T-helper 2 cell treated with Interferon-gamma antibody and Interleukin-4, amounts not matched to agents 5 μg/mL and 100 μg/mL, for 36 hours (primary cell): ENCODE measurements around the gene SHB.

Experiments
- DNase-seq: peaks from one replicate; pipeline ENCODE4 v3.0.0; 2021; ENCODE audit warnings: low spot score
- H3K27ac Mint-ChIP-seq: one replicate; pipeline ENCODE4 v1.8.0; 2021; ENCODE audit warnings: mild to moderate bottlenecking, mixed read lengths
- H3K27me3 Mint-ChIP-seq: one replicate; pipeline ENCODE4 v1.8.0; 2021; ENCODE audit warnings: low read depth, mixed read lengths
- H3K36me3 Mint-ChIP-seq: one replicate; pipeline ENCODE4 v1.8.0; 2021; ENCODE audit warnings: low read depth, mixed read lengths
- H3K4me1 Mint-ChIP-seq: one replicate; pipeline ENCODE4 v1.8.0; 2021; ENCODE audit warnings: low read depth, mixed read lengths
- H3K4me3 Mint-ChIP-seq: one replicate; pipeline ENCODE4 v1.8.0; 2022; ENCODE audit warnings: mild to moderate bottlenecking, moderate library complexity, mixed read lengths
- H3K9me3 Mint-ChIP-seq: one replicate; pipeline ENCODE4 v1.8.0; 2021; ENCODE audit warnings: mixed read lengths

Gene SHB

DNA sequence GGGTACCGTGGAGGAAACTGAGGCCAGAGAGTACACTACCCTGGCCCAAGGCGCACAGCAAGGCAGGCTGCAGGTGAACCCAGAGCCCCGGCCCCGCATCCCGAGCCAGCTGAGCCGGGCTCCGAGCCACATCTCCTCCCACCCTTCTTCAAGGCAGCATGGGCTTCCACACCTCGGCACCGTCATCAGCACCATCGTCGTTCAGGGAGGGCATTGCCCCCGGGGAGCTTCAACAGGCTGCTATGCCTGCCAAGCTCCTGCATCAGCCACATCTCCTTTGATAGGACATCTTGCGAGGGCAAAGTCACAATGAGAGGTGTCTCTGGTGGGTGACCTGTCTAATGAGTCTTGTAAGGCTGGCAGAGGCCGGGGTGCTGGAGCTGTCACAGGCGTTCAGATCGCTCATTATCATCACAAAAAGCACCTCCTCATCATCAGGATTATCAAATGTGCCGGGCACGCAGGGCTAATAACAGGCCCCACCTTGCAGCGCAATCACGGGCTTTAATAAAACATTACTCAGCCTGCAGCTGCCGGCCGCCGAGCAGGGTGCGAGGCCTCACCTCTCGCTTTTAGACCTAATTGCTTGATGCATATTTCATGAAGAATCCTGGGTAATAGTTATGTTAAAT is 145.1 kb downstream of the SHB start:
- Mint-ChIP-seq H3K27ac (no peak overlapping the region), H3K36me3 (no peaks in the 10 kb centered on the region), H3K9me3 (no peaks in the 10 kb centered on the region), H3K27me3 (no peaks in the 10 kb centered on the region), H3K4me1 (peaks cover 2% of the 10 kb centered on the region), H3K4me3 (no peak overlapping the region)
- DNase-seq = no peak

DNA sequence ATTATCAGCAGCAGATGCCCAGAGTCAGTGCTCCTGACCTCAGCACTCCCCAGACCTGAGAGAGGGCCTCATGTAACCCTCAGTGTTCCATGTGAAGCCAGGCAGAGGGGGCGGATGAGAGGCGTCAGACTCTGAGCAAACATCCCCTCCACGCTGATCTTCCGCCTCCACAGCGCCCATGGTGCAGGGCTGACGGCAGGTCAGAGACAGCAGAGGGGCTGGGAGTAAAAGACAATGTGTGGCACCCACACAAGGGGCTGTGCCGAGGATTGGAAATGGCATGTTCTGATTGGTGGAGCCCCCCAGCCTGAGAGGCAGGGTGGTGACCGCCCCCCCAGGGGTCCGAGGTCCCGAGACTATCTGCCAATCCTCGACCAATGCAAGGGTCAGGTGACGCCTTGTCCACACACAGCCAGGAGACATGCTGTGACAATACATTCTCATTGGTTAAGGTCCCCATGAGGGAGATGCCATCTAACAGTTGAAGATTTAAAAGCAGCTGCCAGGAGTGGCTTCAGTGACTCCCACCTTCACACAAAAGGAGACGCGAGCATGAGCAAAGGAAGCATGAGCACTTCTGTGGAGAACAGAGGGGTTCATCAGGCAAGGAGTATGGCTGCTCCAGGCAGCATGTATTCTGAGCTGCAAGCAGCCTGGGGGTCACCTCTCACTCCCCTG is 145.8 kb downstream of the SHB start:
- Mint-ChIP-seq H3K4me3 (no peak overlapping the region), H3K9me3 (no peaks in the 10 kb centered on the region), H3K36me3 (no peaks in the 10 kb centered on the region), H3K4me1 (peaks cover 2% of the 10 kb centered on the region), H3K27me3 (no peaks in the 10 kb centered on the region), H3K27ac (no peak overlapping the region)
- DNase-seq = no peak

DNA sequence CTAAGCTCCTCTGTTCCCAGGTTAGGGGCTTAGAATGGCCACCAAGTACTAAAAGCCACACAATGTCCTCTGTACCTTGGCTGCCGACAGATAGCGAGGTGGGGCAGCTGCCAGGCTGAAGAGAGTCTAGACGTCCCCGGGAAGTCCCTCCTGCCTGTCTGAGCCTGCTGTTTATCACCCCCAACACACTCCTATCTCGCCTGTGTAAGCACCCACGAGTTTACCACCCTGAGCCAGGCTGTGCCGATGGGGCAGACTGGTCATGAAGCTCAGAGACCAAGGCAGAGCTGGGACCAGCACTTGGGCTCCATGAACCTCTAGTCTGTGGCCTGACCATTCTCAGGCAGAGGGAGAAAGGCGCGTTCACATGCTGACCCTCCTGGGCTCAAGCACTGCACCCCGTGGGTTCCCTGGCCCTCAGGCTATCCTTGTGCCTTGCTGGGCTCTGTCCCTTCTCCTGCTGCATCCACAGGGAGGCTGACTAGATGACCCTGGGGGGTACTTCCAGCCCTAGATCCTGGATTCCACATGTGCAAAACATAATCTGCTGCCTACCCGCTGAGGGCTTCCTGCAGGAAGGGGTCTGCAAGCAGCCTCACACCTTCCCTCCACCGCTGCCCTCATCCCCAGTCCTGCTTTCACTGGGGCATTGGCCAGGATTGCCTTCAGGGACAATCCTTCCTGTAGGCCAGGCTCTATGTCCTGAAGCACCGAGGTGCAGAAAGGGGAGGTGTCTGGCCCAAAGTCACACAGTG is 146.5 kb downstream of the SHB start:
- H3K27me3 Mint-ChIP-seq = no peaks in the 10 kb centered on the region
- H3K27ac Mint-ChIP-seq = no peak overlapping the region
- peaks cover 2% of the 10 kb centered on the region for H3K4me1 Mint-ChIP-seq
- no peaks in the 10 kb centered on the region for H3K36me3 Mint-ChIP-seq
- DNase-seq = no peak
- H3K4me3 Mint-ChIP-seq = no peak overlapping the region
- H3K9me3 Mint-ChIP-seq = no peaks in the 10 kb centered on the region

DNA sequence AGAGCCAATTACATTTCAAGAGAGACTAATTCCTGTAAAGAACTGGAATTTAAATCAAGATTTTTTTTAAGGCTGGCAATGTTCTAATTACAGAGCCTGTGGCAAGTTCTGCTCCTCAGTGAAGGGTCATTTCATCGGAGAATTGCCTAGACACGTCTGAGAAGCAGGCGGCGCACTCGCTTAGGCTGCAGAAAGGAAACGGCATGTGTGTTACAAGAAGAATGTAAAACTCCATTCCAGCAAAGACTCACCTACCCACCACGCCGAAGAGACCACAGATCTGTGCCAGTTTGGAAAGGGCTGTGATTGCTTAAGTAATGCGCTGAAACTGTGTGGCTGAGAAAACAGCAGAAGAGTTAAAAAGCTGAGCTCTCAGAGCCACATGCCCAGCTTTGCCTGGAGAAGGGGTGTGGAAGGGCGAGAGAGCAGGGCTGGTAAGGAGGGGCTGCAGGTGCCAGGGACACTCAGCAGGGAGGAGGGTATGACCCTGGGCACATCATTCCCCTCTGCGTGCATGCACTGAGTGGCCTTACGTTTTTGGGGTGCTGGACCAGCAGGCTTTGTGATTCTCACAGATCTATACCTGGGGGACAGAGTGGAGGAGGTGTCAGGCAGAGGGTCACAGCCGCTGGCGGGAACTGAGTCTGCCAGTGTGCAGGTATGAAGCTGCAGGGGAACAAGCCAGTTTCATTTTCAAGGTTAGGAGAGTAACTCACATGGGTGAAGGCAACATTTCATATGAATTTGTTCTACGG is 147.3 kb downstream of the SHB start:
- Mint-ChIP-seq H3K27me3 (no peaks in the 10 kb centered on the region), H3K9me3 (no peaks in the 10 kb centered on the region), H3K27ac (no peak overlapping the region), H3K4me3 (no peak overlapping the region), H3K36me3 (no peaks in the 10 kb centered on the region), H3K4me1 (peaks cover 2% of the 10 kb centered on the region)
- no peak for DNase-seq

DNA sequence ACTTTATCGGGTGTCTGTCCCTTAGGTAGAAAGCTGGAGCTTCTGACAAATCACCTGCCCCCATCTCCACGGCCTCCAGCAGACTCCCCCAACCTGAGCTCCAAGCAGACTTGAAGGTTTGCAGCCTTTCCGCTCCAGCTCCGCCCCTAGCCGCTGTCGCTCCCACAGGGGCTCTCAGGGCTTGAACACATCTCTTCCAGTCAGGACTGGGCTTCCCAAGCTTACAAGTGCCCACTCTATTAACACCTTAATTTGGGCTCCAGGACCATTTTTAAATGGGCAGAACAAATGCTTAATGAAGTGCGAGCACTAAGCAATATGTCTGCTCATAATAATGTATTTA is 147.9 kb downstream of the SHB start:
- DNase-seq = no peak
- H3K9me3 Mint-ChIP-seq = no peaks in the 10 kb centered on the region
- no peaks in the 10 kb centered on the region for H3K27me3 Mint-ChIP-seq
- no peaks in the 10 kb centered on the region for H3K36me3 Mint-ChIP-seq
- no peak overlapping the region for H3K27ac Mint-ChIP-seq
- H3K4me1 Mint-ChIP-seq = peaks cover under 1% of the 10 kb centered on the region
- H3K4me3 Mint-ChIP-seq = no peak overlapping the region

DNA sequence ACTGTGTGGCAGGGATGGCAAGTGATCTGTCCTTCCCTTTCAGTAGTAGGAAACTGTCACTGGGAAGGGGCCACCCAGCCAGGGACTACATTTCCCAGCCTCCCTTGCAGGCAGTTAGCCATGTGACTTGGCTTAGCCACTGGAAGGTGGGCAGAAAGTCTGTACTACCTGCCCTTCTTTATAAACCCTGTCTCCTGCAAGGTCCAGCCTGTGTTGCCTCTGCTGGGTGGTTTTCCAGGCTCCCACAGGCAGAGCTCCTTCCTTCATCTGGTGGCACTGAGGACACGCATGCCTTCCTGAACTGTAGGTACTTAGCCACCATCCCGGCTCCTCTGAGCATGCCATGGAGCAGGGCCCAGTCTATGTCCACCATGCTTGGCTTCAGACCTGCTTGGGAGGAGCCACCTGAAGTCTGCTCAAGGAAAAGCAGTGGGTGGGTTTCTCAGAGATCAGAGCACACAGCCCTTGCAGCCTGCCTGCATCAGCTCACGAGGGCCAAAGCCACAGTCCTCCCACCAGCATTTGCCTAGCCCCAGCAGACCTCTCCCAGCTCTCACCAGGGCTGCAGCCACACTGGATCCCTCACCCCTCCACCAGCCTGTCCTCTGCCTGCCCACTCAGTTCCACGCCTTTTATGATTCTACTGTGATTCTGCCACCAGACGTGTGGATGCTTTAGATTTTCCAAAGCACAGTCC is 148.4 kb downstream of the SHB start:
- Mint-ChIP-seq H3K4me1 (no peaks in the 10 kb centered on the region), H3K27ac (no peak overlapping the region), H3K9me3 (no peaks in the 10 kb centered on the region), H3K36me3 (no peaks in the 10 kb centered on the region), H3K27me3 (no peaks in the 10 kb centered on the region), H3K4me3 (no peak overlapping the region)
- DNase-seq = no peak

DNA sequence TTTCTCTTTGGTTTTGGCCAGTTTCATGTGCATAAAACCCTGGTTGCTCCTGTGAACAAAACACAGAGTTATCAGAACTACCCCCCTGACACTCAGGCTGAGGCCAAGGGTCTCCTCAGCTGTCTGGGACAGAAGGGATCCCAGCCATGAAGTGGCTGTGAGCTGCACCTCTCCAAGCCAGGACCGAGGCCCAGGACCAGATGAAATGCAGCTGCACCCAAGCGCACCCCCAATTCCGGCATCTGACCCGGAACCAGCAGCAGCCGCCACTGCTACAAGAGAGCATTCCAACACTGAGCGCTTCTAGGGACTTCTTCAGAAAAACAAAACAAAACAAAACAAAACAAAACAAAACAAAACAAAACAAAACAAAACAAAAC is 149.1 kb downstream of the SHB start:
- Mint-ChIP-seq H3K9me3 (no peaks in the 10 kb centered on the region), H3K4me3 (no peak overlapping the region), H3K27me3 (no peaks in the 10 kb centered on the region), H3K27ac (no peak overlapping the region), H3K36me3 (no peaks in the 10 kb centered on the region), H3K4me1 (no peaks in the 10 kb centered on the region)
- DNase-seq = no peak

DNA sequence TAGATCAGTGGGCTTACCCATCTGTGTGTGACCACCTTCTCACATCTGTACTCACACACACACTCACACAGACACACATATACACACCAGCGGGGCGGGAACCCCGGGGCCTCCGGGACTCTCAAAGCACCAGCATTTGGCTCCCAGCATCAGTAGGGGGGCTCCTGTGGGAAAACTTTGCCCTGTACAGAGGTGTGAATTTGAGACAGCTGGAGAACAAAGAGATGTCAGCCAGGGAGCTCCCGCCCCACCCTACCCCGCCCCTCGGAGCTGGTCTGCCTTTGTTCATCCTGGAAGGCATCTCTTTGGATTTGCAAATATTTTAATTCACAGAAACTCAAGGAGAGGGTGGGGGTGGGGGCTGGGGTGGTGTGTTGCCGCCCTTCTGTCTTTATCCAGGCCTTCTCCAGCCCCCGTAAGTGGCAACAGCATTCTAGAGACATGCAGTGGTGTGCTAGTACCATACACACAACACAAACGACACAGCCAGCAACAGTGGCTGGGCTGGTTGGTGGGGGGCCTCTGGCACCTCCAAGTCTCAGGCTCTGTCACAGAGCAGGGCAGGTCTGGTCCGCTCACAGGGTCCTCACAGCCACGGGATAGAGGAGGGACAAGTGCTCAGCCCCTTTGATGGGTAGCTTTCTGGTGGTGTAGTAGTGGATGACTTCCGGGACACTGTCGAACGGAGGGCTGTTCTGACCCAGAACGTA is 149.6 kb downstream of the SHB start:
- no peak overlapping the region for H3K4me3 Mint-ChIP-seq
- H3K9me3 Mint-ChIP-seq = no peaks in the 10 kb centered on the region
- DNase-seq = no peak
- no peaks in the 10 kb centered on the region for H3K36me3 Mint-ChIP-seq
- no peak overlapping the region for H3K27ac Mint-ChIP-seq
- H3K4me1 Mint-ChIP-seq = no peaks in the 10 kb centered on the region
- H3K27me3 Mint-ChIP-seq = no peaks in the 10 kb centered on the region

DNA sequence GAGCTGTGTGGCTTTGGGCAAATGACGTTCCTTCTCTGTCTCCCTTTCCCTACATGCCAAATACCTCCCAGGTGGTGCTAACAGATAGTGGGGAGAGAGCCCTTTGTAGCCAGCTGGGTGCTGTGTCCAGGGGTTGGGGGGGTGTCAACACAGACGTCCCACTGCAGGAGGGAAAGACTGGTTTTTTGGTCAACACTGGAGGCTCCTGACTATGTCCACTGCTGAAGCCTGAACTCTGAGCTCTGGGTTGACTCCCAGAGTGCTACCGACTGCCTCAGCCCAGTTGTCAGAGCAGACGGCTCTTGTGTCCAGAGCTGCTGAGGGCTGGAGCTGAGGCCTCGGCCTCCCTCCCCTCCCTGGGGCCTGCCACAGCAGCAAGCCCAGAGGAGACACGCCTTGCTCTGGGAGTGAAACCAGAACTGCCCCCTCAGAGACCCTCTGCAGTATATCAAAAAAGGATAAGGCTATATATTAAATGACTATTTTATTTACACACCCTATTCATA is 150.3 kb downstream of the SHB start:
- no peaks in the 10 kb centered on the region for H3K4me1 Mint-ChIP-seq
- H3K4me3 Mint-ChIP-seq = no peak overlapping the region
- no peaks in the 10 kb centered on the region for H3K36me3 Mint-ChIP-seq
- no peak for DNase-seq
- no peak overlapping the region for H3K27ac Mint-ChIP-seq
- H3K27me3 Mint-ChIP-seq = no peaks in the 10 kb centered on the region
- H3K9me3 Mint-ChIP-seq = no peaks in the 10 kb centered on the region

DNA sequence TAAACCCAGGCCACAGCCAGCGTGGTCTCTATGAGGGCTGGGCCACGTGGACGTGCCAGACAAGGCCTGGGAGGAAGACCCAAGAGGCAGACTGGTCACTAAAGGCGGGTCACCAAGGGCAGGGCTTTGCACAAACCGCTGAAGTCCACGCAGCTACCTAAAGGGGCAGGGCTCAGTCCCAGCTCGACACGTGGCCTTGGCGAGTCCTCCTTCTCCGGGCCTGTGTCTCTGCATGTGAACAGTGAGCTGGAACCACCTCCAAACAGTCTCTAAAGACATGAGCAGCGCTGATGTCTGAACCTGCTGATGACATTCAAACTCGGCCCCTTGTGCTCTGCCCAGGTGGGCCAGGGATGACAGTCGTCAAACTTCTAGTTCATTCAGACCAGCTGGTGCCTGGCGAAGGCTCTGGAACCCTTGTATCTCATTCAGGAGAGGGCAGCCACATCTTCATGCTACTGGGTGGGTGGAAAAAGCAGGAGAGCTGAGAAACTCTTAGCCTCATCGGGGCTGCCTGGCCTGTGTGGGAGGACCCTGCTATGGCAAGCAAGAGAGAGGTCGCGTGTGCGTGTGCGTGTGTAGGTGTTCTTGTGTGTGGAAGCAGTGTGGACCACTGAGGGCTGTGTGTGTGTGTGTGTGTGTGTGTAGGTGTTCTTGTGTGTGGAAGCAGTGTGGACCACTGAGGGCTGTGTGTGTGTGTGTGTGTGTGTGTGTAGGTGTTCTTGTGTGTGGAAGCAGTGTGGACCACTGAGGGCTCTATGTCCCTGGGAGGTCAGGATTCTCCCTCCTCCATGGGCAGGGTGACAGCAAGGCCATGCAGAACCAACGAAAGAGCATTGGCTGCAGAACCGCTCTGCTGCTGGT is 151.0 kb downstream of the SHB start:
- H3K4me3 Mint-ChIP-seq = no peak overlapping the region
- H3K4me1 Mint-ChIP-seq = peaks cover 2% of the 10 kb centered on the region
- H3K9me3 Mint-ChIP-seq = no peaks in the 10 kb centered on the region
- no peaks in the 10 kb centered on the region for H3K36me3 Mint-ChIP-seq
- no peaks in the 10 kb centered on the region for H3K27me3 Mint-ChIP-seq
- DNase-seq = no peak
- no peak overlapping the region for H3K27ac Mint-ChIP-seq

DNA sequence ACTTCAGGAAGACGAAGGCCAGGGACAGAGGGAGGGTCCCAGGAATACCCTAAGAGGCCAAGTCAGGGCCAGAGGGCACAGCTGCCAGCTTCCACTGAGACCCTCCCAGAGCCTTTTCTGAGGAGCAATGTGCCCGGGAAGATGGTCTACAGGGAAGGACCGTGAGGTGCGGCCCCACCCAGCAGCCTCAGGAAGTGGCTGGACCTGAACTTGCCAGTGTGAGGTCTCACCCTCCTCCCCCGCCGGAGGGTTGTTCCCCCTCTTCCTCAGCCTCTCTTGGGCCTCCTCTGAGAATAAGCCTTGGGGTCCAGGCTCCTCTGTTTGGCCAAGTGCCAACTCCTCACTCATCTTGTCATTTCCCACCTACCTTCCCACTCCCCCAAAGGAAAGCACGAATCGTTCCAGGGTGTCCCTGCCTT is 151.7 kb downstream of the SHB start:
- no peak for DNase-seq
- H3K36me3 Mint-ChIP-seq = no peaks in the 10 kb centered on the region
- H3K4me3 Mint-ChIP-seq = no peak overlapping the region
- no peaks in the 10 kb centered on the region for H3K27me3 Mint-ChIP-seq
- no peaks in the 10 kb centered on the region for H3K9me3 Mint-ChIP-seq
- peaks cover 2% of the 10 kb centered on the region for H3K4me1 Mint-ChIP-seq
- H3K27ac Mint-ChIP-seq = no peak overlapping the region

DNA sequence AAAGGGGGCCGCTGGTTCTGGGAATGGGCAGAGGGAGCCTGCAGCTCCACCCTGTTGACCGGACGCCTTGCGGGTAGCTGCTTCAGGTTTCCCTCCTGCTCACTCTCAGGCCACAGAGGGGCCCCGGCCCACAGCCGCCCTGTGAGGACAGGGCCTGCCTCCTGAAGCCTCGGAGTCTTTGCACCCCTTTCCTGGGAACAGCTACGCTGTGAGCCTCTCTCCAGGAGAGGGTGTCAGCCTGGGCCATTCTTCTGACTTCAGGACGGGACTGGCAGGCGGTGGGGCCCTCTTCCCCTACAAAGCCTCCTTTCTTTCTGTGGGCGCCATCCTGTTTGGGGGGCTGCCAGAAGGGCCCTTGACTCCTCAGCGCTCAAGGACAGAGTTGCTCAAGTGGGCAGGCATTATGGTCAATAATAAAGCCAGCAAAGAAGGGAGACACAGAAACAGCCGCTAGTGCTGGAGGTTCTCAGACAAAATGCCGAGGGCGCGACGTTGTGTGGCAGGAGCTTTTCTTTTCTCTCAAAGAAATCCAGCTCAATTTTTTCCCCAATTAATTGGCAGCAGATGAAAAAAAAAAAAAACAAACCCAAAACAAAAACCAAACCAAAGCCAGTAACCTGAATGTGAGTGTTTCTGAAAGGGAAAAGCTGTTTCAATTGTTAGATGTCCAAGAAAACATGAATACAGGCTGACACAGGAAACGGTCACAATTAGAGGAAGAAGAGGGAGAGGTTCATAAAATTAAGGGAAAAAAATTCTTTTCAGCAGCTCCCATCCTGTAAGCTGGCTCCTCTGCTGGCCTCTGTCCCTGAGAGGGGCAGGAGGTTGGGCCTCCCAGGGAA is 152.3 kb downstream of the SHB start:
- no peak for DNase-seq
- no peak overlapping the region for H3K4me3 Mint-ChIP-seq
- no peak overlapping the region for H3K27ac Mint-ChIP-seq
- no peaks in the 10 kb centered on the region for H3K9me3 Mint-ChIP-seq
- no peaks in the 10 kb centered on the region for H3K27me3 Mint-ChIP-seq
- no peaks in the 10 kb centered on the region for H3K36me3 Mint-ChIP-seq
- H3K4me1 Mint-ChIP-seq = peaks cover 2% of the 10 kb centered on the region
